Posterior cingulate gyrus (tissue), 11 donors: ENCODE results near the gene HEYL.

Experiments used
- DNase-seq, 10 donors: peaks; one replicate each; pipeline versions ENCODE4 v3.0.0 to v3.0.0-alpha.2; 2020 to 2021; ENCODE audit warnings: mixed read lengths in 3 of 10
- intact Hi-C: fragments of 100-400 bp; cut with DNase I; formaldehyde crosslinking; loops from one replicate; pipeline ENCODE4 v1.15.1; 2023

The HEYL gene

GRCh38 chr1:39639305-39640130 is at the start of gene HEYL:
Gene HEYL, minus strand, starts transcription at chr1:39639643. Its CDS starts 18 bp downstream, at chr1:39639625.
- peak in 1 of 10 donors; percentile 81 for DNase-seq
- intact Hi-C loops: no loop called here

- no peak for DNase-seq
- intact Hi-C loops: no loop called here
Observed at GRCh38 chr1:39689214-39689613, 49.8 kb upstream of the HEYL start.

GRCh38 chr1:39688706-39689105 is 49.3 kb upstream of the HEYL start:
- intact Hi-C loops: no loop called here
- DNase-seq: no peak

- no peak for DNase-seq
- intact Hi-C loops: no loop called here
Observed at GRCh38 chr1:39687243-39687642, 47.8 kb upstream of the HEYL start.

- DNase-seq: no peak
- intact Hi-C loops: no loop called here
Observed at GRCh38 chr1:39685071-39685470, 45.6 kb upstream of the HEYL start.

GRCh38 chr1:39684313-39684664 is 44.8 kb upstream of the HEYL start:
- intact Hi-C loops: no loop called here
- no peak for DNase-seq

GRCh38 chr1:39683591-39684312 is 44.3 kb upstream of the HEYL start:
- intact Hi-C loops: no loop called here
- no peak for DNase-seq

GRCh38 chr1:39681999-39682398 is 42.6 kb upstream of the HEYL start:
- intact Hi-C loops: no loop called here
- DNase-seq: no peak

- intact Hi-C loops: no loop called here
Observed at GRCh38 chr1:39681294-39681693, 41.9 kb upstream of the HEYL start.

GRCh38 chr1:39680751-39681150 is 41.3 kb upstream of the HEYL start:
- intact Hi-C loops: no loop called here
- no peak for DNase-seq

More at GRCh38 chr1:39681294-39681693, 41.9 kb upstream of the HEYL start:
- DNase-seq: no peak

- DNase-seq: no peak
- intact Hi-C loops: no loop called here
Observed at GRCh38 chr1:39679821-39680220, 40.4 kb upstream of the HEYL start.

- intact Hi-C loops: no loop called here
- no peak for DNase-seq
Observed at GRCh38 chr1:39678889-39679288, 39.4 kb upstream of the HEYL start.

GRCh38 chr1:39677645-39678044 is 38.2 kb upstream of the HEYL start:
- intact Hi-C loops: no loop called here
- DNase-seq: peak in 1 of 10 donors; percentile 2

- DNase-seq: peak in 1 of 10 donors; percentile 41
- intact Hi-C loops: no loop called here
Observed at GRCh38 chr1:39676948-39677548, 37.6 kb upstream of the HEYL start.

GRCh38 chr1:39675220-39675619 is 35.8 kb upstream of the HEYL start:
- intact Hi-C loops: no loop called here
- DNase-seq: peak in 1 of 10 donors; percentile 3

- intact Hi-C loops: no loop called here
- peak in 1 of 10 donors; percentile 24 for DNase-seq
Observed at GRCh38 chr1:39673215-39673614, 33.8 kb upstream of the HEYL start.

GRCh38 chr1:39672551-39672947 is 33.1 kb upstream of the HEYL start:
- DNase-seq: peak in 6 of 10 donors; percentile 21 to 86 (median 30)
- intact Hi-C loops: no loop called here

- DNase-seq: peak in 8 of 10 donors; percentile 34 to 93 (median 56)
- intact Hi-C loops: no loop called here
Observed at GRCh38 chr1:39671793-39672550, 32.5 kb upstream of the HEYL start, which contains the start of gene NT5C1A. Gene NT5C1A, minus strand, starts transcription at chr1:39672107. Its CDS starts 69 bp downstream, at chr1:39672038.

GRCh38 chr1:39671433-39671792 is 32.0 kb upstream of the HEYL start:
- intact Hi-C loops: no loop called here
- DNase-seq: peak; percentile 38 to 95 (median 66)

GRCh38 chr1:39670689-39671088 is 31.2 kb upstream of the HEYL start:
- DNase-seq: no peak
- intact Hi-C loops: no loop called here

GRCh38 chr1:39668894-39669293 is 29.5 kb upstream of the HEYL start:
- DNase-seq: peak in 1 of 10 donors; percentile 26
- intact Hi-C loops: no loop called here
